Osteocyte (in vitro differentiated cells): ENCODE measurements around the gene RGS3. TPM values are rescaled to one million over a fixed set of nuclear protein-coding genes. Genes with fewer than 3 reads are reported as not detected.

ENCODE experiments used
- DNase-seq: peaks from one replicate; pipeline ENCODE4 v3.0.0; 2021; ENCODE audit warnings: mixed read lengths; ENCODE audit not compliant: unreplicated experiment; ENCODE audit errors: extremely low spot score
- H3K27ac Mint-ChIP-seq: one replicate; pipeline ENCODE4 v1.8.0; 2021; ENCODE audit warnings: mild to moderate bottlenecking, mixed read lengths; ENCODE audit not compliant: unreplicated experiment
- H3K27me3 Mint-ChIP-seq: one replicate; pipeline ENCODE4 v1.8.0; 2021; ENCODE audit warnings: mixed read lengths; ENCODE audit not compliant: unreplicated experiment
- H3K36me3 Mint-ChIP-seq: one replicate; pipeline ENCODE4 v1.8.0; 2021; ENCODE audit warnings: mixed read lengths; ENCODE audit not compliant: unreplicated experiment
- H3K4me1 Mint-ChIP-seq: one replicate; pipeline ENCODE4 v1.8.0; 2021; ENCODE audit warnings: mixed read lengths; ENCODE audit not compliant: unreplicated experiment
- H3K4me3 Mint-ChIP-seq: one replicate; pipeline ENCODE4 v1.8.0; 2021; ENCODE audit warnings: mild to moderate bottlenecking, moderate library complexity, mixed read lengths; ENCODE audit not compliant: unreplicated experiment
- H3K9me3 Mint-ChIP-seq: one replicate; pipeline ENCODE4 v1.8.0; 2021; ENCODE audit warnings: mixed read lengths; ENCODE audit not compliant: unreplicated experiment
- CTCF ChIP-seq: fragments of 200-600 bp; sonication (generic); IDR thresholded peaks from 2 replicates; pipeline ENCODE4 v1.5.0; 2021; ENCODE audit warnings: antibody characterized with exemption, mild to moderate bottlenecking, moderate library complexity
- total RNA-seq: library from RNA; stranded (reverse); gene quantifications from 2 replicates; pipeline ENCODE4 v1.2.1, GENCODE V29; 2021

The RGS3 gene
- total RNA-seq, 1 donor from 2014 or later = 67.8 TPM

DNA sequence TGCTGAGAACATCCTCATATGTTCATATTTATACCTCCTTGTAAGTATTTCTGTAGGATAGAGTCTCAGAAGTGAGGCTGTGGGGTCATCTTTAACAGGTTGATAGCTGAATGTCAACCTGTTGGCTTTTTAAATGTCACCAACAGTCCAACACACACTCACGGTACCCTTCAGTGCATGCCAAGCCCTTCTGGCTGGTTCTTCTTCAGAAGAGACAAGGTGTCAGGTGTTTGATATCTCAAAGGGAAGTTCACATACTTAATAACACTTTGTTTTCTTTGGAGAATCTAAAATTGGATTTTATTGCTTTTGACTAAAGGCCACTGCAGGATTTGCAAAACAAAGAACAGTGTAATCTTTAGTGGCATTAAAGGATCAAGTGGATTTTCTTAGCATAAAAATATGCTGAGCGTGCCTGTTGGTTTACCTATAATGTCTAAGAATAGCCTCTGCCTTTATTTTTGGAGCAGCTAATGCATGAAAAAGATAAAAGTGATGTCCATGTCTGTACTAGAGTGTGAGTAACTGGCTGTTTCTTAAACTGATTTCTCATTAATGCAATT, 58.2 kb downstream of the RGS3 start:
- Mint-ChIP-seq H3K4me1 (peaks cover 50% of the 10 kb centered on the region), H3K9me3 (no peaks in the 10 kb centered on the region), H3K27ac (no peak overlapping the region), H3K36me3 (no peaks in the 10 kb centered on the region), H3K27me3 (no peaks in the 10 kb centered on the region), H3K4me3 (no peak overlapping the region)
- TF ChIP-seq CTCF = no peak
- no peak for DNase-seq

DNA sequence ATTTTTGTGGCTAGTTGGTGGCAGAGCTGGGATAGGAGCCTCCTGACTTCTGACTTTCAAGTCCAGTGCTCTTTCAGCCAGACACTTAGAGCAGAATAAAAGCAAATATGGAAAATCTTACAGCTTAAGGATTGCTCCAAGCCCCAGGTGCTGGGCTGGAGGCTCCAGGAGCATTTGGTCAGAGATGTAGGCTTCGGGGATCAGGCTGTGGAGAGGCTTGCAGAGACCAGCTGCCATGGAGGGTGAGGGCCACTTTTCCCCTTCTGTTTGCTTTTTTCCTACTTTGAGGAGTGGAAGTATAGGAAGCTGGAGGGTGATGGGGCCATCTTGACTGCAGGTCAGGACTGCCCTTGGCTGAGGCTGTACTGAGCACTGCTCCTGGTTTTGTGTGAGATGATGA, 58.9 kb downstream of the RGS3 start:
- H3K27ac Mint-ChIP-seq = no peak overlapping the region

GRCh38 chr9:113522858-113523257, 59.3 kb downstream of the RGS3 start:
- no peak overlapping the region for H3K4me3 Mint-ChIP-seq
- no peaks in the 10 kb centered on the region for H3K9me3 Mint-ChIP-seq
- TF ChIP-seq CTCF = no peak
- no peaks in the 10 kb centered on the region for H3K36me3 Mint-ChIP-seq
- H3K27ac Mint-ChIP-seq = no peak overlapping the region
- H3K4me1 Mint-ChIP-seq = peaks cover 50% of the 10 kb centered on the region
- no peak for DNase-seq
- H3K27me3 Mint-ChIP-seq = no peaks in the 10 kb centered on the region

More for the DNA sequence above, 58.9 kb downstream of the RGS3 start:
- no peak for DNase-seq
- Mint-ChIP-seq H3K4me3 (no peak overlapping the region), H3K36me3 (no peaks in the 10 kb centered on the region), H3K27me3 (no peaks in the 10 kb centered on the region), H3K9me3 (no peaks in the 10 kb centered on the region), H3K4me1 (peaks cover 50% of the 10 kb centered on the region)
- no peak for TF ChIP-seq CTCF

GRCh38 chr9:113523421-113524141, 60.1 kb downstream of the RGS3 start:
- no peak for TF ChIP-seq CTCF
- no peaks in the 10 kb centered on the region for H3K9me3 Mint-ChIP-seq
- no peak for DNase-seq
- no peaks in the 10 kb centered on the region for H3K27me3 Mint-ChIP-seq
- H3K36me3 Mint-ChIP-seq = no peaks in the 10 kb centered on the region
- peaks cover 47% of the 10 kb centered on the region for H3K4me1 Mint-ChIP-seq
- H3K4me3 Mint-ChIP-seq = no peak overlapping the region
- H3K27ac Mint-ChIP-seq = no peak overlapping the region

DNA sequence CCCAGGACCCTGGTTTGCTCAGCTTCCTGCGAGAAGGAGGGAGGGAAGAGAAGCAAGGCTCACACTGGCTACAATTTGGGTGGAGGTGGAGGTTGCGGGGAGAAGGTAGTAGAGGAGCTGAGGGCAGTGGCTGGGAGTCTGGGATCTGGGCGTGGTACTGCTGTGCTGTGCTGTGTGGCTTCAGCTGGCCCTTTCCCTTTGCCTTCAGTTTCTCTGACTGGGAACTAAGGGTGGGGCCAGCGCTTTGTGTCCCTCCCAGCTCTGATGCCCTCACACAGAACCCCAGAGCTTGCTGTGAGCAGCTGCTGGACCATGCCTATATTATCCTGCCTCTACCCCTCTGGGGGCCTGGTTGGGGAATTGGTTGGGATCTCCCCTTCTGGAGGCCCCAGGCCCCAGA, 60.9 kb downstream of the RGS3 start:
- TF ChIP-seq CTCF = no peak
- H3K36me3 Mint-ChIP-seq = no peaks in the 10 kb centered on the region
- H3K27ac Mint-ChIP-seq = no peak overlapping the region
- H3K4me1 Mint-ChIP-seq = peaks cover 39% of the 10 kb centered on the region
- DNase-seq = no peak
- no peak overlapping the region for H3K4me3 Mint-ChIP-seq
- no peaks in the 10 kb centered on the region for H3K27me3 Mint-ChIP-seq
- no peaks in the 10 kb centered on the region for H3K9me3 Mint-ChIP-seq
